Vagina (tissue), 2 donors: Measurements from ENCODE around the gene SYTL3.

ENCODE experiments used
- CTCF ChIP-seq, 3 experiments: fragments of 450-650 bp in 2 of 3; fragments of 200-600 bp in 1 of 3; sonication (generic) in 1 of 3; IDR thresholded peaks; one replicate each; pipeline ENCODE4 v1.5.1; 2017 to 2019; ENCODE audit warnings: antibody characterized with exemption in 3 of 3, mild to moderate bottlenecking in 2 of 3, moderate library complexity in 2 of 3
- POLR2A ChIP-seq, 2 donors: fragments of 450-650 bp; IDR thresholded peaks; one replicate each; pipeline ENCODE4 v1.6.1; 2017; ENCODE audit warnings: antibody characterized with exemption in 2 of 2, mild to moderate bottlenecking in 2 of 2, moderate library complexity in 2 of 2

GRCh38 chr6:158768436-158768835 lies 118.6 kb downstream of the SYTL3 start:
- no peak for TF ChIP-seq CTCF (IDR thresholded peaks at IDR 0.05)
- TF ChIP-seq POLR2A (IDR thresholded peaks at IDR 0.05): no peak
